Stimulated activated CD4-positive, alpha-beta T cell treated with anti-CD3 and anti-CD28 coated beads, Interleukin-15, amount 100 ng/mL, for 1 hour (primary cell): ENCODE measurements around the gene ZMIZ2.

ENCODE experiments used
- DNase-seq, 2 donors: peaks; one replicate each; pipeline ENCODE4 v3.0.0-alpha.2; 2020; ENCODE audit warnings: low read depth in 1 of 2, low spot score in 1 of 2

The ZMIZ2 gene

DNA sequence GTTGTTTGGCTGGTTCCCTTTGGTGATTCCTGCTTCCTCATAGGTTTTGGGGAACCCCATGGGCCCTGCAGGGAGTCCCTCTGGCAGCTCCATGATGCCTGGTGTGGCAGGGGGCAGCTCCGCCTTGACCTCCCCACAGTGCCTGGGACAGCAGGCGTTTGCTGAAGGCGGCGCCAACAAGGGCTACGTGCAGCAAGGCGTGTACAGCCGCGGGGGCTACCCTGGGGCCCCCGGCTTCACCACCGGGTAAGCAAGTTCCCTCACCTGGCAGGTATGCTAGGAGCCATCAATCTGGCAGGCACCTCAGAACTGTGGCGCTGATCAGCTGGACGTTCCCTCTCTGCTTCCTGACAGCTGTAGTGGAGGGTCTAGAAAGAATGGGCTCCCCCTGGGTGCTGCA, 8.3 kb downstream of the ZMIZ2 start:
- DNase-seq: no peak

DNA sequence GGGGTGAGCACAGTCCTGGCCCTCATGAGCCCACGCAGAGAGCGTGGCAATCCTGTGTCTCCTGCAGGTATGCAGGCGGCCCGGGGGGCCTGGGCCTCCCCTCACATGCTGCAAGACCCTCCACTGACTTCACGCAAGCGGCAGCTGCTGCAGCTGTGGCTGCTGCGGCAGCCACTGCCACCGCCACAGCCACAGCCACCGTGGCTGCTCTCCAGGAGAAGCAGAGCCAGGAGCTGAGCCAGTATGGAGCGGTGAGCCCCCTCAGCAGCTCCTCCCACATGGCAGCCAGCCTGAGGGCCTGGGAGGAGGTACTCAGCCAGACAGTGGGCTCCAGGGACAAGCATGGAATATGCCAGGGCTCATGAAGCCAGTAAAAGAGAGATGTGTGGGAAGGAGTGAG, 8.7 kb downstream of the ZMIZ2 start:
- no peak for DNase-seq

- DNase-seq: no peak
These were observed 9.1 kb downstream of the ZMIZ2 start for GRCh38 chr7:44757739-44758138.

DNA sequence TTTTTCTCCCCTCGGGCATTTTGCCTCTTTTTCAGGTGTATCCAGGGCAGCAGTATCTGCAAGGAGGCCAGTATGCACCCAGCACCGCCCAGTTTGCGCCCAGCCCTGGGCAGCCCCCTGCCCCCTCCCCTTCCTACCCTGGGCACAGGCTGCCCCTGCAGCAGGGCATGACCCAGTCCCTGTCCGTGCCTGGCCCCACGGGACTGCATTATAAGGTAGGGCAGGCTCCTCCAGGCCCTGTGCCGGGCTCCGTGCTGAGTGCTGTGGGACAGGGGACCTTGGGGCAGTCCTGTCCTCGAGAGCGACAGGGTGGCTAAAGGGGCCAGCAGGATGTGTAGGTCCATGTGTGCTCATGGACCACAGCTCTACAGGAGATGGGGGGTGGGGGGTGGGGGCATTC, 10.6 kb downstream of the ZMIZ2 start:
- DNase-seq: no peak

DNA sequence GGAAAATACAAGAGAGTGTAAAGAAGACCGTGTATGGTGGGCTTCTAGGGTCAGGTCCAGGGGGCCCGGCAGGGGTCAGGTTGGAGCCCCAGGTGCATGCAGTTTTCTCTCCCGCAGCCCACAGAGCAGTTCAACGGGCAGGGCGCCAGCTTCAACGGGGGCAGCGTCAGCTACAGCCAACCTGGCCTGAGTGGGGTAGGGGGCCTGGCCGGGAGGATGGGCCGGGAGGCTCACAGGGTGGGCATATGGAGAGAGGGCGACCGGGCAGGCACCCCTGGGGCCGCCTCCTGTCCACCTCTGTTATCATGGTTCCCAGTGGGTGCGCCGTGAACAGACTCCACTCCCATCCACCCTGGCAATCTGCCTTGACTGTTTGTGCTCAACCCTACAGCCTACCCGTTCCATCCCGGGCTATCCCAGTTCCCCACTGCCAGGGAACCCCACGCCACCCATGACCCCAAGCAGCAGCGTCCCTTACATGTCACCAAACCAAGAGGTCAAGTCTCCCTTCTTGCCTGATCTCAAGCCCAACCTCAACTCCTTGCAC, 11.5 kb downstream of the ZMIZ2 start:
- no peak for DNase-seq

- no peak for DNase-seq
These were observed 12.8 kb downstream of the ZMIZ2 start for GRCh38 chr7:44761207-44762161.

- DNase-seq: no peak
These were observed 13.7 kb downstream of the ZMIZ2 start for GRCh38 chr7:44762300-44762699.

GRCh38 chr7:44762726-44763522, 14.3 kb downstream of the ZMIZ2 start:
- no peak for DNase-seq

DNA sequence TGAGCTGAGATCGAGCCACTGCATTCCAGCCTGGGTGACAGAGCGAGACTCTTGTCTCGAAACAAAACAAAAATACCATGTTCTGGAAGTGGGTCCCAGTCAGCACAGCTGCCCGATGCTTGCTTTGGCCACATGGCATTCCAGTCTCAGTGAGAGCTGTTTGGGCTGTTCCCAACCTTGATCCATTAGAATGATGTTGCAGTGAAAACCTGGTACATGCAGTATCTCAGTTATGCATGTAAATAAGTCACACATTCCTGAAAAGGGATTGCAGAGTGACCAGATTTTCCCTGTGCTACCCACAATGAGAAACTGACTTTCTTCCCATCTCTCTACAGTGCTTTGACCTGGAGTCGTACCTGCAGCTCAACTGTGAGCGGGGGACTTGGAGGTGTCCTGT, 15.4 kb downstream of the ZMIZ2 start:
- no peak for DNase-seq

- no peak for DNase-seq
These were observed 16.3 kb downstream of the ZMIZ2 start for GRCh38 chr7:44764665-44765578.

GRCh38 chr7:44765579-44766415, 17.1 kb downstream of the ZMIZ2 start:
- no peak for DNase-seq

DNA sequence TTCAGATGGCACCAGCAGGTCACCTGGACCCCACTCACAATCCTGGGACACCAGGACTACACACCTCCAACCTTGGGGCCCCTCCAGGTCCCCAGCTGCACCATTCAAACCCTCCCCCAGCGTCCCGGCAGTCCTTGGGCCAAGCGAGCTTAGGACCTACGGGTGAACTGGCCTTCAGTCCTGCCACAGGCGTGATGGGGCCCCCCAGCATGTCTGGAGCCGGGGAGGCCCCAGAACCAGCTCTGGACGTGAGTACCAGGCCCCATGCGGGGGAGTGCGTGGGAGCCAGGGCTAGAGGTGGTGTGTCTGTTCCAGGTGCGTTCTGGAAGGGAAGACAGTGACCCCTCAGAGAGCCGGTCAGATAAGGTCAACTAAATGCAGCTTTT, 17.8 kb downstream of the ZMIZ2 start:
- DNase-seq: no peak

DNA sequence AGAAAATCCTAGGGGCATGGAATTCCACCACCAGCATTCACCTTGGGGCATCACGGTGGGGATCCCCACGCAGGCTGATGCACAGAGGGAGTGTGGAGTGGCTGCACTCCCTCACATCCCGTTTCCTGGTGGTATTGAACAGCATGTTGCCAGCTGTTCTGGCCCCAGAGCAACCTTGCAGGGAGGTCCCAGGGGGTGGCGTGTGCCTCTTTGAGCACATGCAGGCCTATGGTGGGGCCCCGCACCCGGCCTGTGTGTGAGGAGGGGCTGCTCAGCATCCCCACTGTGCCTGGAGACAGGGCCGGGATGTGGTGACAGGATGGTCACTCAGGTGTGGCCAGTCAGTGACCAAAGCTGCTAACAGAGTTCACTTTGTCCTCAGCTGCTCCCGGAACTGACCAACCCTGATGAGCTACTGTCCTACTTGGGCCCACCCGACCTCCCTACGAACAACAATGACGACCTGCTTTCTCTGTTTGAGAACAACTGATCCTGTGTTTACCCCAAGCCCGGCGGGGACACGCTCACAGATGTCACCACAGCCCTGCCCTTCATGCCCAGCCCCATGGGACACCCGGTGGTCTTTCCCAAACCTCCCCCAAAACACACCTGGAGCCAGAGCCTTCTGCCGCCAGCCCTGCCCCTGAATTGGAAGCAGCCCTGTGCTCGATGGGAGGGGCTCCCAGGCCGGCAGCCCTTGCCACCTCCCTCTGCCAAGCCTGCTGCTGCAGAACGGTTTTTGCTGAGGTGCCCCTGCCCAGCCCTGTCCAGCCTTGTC, 18.7 kb downstream of the ZMIZ2 start:
- DNase-seq: no peak

- no peak for DNase-seq
These were observed 19.4 kb downstream of the ZMIZ2 start for GRCh38 chr7:44767912-44768627.

DNA sequence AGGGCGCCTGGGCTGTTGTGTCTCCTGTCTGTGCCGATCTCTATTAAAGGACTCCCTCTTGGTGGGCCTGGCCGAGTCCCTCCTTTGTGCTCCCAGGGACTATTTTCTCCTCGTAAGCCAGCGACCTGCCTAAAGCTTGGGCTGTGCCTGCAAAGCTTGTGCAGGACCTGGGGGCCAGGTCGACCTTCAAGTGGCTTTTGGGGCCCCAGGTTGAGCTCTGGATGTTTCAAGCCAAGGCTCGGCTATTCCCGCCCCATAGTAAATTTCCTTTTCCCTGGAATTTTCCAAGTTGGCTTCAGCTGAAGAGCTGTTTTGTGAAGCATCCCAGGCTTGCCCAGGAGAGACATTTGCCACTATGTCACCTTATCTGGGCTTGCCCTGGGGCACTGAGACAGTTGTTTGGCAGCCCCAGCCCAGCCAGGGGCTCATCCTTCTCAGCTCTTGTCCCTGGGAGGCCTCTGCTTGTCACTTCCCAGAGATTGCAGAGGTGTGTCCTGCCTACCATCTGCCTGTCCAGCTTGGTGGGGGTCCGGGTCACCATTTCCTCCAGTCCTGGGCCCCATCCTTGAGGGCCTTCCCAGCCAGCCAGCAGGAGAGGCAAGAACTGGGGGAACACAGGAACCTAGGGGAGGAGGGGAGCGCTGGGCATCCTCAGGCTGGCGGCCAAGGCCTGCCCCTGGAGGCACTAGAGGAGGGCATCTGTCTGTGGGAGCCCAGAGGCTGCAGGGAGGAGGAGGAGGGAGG, 20.2 kb downstream of the ZMIZ2 start:
- no peak for DNase-seq

DNA sequence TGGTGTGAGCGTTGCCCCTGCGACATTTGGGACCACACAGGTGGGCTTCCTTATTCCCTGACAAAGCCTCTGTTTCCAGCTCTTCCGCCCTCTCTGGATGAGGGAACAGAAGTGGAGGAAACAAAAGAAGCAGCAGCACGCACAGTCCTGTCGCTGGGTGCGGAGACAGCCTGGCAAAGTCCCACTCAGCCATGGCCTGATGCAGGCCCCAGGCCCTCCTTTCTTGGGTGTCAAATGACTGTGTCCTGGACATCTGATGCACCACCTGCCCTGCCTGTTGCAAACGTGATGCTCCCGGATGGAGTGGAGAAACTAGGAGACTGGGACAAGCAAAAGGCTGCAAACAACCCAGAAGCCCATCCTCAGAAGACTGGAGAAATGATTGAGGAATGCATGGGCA, 20.7 kb downstream of the ZMIZ2 start:
- DNase-seq: no peak

GRCh38 chr7:44769776-44770294, 21.2 kb downstream of the ZMIZ2 start:
- no peak for DNase-seq

- DNase-seq: no peak
These were observed 22.7 kb downstream of the ZMIZ2 start for GRCh38 chr7:44771358-44771757.
